NCI-H1436 (cell line): ENCODE measurements around the gene VPS16.

Source experiments
- DNase-seq: peaks from one replicate; lab custom pipeline; 2025; lab: John Stamatoyannopoulos, UW

VPS16 gene

DNA sequence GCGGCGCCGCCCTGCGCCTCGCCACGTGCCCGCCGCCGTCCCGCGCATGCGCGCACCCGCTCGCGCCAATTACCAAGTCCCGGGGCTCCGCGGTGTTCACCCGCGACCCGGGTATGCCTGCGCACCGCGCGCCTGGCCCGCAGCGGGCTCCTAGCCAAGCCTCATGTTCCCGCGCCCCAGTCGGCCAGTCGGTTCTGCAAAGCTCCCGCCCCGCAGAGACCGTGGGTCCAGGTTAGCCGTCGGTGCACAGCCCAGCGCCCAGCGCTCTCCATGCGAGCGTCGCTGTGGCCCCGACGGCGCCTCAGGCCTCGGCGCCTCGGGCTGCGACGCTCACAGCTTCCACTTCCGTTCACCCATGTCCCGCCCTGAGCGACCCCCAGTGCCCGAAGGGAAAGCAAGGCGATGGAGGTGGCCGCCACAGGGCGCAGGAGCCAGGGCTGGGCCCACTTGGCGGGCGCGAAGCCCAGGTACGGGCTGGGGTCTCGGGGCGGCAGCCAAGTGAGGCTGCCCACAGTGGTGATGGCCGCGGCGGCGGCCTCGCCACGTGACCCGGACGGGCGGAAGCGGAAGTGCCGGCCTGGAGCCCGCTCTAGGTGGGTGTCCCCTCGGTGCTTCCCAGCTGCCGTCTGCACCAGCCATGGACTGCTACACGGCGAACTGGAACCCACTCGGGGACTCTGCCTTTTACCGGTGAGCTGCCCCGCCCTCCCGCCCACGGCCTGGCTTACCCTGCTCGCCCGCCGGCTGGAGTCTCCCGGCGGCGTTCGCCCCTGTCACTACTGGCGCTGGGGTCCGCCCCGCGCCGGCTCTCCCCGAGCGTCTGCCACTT is at the start of gene VPS16, which contains the start of gene PCED1A:
VPS16 (plus strand) TSS at position 608 of the 829 bp plus-strand sequence; CDS start at position 638, 30 bp downstream.
PCED1A (minus strand) TSS at position 518 of the 829 bp plus-strand sequence. CDS start 743 bp downstream, outside the sequence.
- DNase-seq, result peak; percentile 75

DNA sequence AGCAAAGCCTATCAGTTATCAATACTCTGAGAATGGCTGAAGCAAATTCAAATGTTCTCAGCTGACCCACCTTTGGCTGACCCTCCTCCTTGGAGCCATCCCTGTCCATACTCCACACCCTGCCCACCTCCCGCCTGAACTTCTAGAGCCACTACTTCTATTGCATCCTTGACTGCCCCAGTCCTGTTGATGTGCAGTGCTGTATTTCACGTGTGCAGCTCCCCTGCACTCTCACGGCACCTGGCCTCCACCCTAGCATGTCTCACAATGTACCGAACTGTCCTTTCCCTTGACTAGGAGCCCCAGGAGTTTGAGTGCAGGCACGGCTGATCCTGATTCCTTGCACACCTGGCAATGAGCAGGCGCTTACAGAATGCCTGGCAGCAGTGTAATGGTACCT is 47.1 kb upstream of the VPS16 start:
- no peak for DNase-seq

DNA sequence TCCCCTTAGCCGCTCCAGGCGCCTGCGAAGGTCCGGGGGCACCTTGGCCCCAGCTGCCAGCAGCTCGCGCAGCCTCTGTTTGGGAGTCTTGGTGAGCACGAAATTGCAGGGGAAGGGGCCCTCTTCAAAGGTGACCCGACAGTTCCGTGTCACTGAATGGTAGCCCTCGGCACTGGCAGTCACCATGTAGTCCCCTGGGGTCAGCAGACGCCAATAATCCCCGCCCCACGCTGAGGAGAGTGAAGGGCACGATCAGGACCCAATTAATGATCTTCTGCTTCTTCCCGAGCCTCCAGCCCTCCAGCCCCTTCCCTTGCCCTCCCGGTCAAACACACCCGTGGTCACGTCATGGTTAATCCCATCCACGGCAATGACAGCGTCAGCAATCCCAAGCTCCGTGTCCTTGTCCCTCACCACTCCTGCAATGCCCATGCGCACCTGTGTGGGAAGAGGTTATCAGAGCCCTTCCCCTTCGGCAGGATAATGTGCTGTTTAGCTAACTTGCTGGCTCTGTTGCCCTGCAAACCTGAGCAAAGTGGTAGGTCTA is 46.3 kb upstream of the VPS16 start:
- DNase-seq, result no peak

DNA sequence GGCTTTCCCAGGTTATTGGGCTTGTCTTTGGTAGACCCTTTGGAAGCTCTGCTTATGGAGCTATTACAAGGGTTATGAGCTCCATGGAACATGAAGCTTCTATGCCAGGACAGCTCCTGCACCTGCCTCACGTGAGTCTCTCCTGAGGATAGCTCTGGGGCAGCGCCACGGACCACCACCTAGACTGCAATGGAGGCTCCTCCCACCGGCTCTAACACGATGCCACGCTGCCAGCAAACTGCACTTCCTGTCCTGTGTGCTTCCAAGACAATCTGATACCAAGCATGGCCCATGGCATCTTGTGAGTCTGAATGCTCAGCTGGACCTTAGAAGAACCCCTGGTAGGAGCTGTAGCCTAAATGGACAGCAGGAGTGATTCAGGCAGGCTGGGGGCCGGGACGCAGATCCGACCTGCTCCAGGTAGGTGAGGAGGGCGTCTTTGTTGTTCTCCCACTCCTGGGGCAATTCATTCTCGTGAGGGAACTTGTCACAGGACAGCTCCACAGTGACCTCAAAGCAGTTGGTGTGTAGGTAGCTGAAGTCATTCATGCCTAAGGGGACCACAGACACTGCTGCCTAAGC is 45.6 kb upstream of the VPS16 start:
- DNase-seq, result no peak

DNA sequence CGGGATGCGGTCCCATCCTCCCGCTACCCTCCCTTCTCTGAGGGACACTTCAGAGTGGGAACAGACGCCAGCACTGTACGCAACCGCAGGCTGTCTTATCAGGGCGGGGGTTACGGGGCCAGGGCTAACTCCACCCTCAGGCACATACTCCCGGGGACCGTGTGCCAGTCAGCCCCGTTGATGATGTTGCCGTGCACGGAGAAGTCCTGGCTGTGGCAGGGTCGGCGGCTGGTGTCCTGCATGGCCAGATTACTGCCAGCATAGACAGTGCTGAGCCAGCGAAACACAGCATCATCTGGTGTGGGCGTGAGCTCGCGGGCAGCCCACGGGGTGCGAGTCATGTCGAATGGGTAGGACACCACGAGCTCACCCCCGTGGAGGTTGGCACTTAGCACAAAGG is 45.1 kb upstream of the VPS16 start:
- no peak for DNase-seq

DNA sequence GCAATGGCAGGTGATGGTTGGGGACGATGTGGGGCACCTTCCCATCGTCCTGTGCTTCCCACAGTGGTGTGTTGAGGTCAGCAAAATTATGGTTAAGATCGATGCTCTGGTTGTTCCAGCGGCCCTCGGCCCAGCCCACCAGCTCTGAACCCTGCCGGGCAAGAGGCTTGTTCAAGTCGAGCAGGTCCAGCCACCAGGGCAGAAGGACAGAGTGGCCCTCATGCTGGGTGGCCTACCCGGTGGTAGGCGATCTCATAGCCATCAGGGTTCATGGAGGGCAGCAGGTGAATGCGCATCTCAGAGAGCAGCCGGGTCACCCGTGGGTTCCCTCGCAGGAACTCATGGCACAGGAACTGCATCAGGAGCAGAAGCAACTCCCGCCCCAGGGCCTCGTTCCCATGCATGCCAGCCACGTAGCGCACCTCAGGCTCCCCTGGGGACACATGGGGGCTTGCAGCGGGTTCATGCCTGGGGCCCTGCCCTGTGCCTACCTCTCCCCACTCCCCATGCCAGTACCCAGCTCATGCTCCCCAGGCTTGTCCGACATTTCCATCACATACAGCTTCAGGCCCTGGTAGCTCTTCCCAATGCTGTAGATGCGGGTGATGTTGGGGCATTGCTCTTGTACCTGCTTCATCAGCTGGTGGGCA is 44.4 kb upstream of the VPS16 start:
- DNase-seq, result no peak

DNA sequence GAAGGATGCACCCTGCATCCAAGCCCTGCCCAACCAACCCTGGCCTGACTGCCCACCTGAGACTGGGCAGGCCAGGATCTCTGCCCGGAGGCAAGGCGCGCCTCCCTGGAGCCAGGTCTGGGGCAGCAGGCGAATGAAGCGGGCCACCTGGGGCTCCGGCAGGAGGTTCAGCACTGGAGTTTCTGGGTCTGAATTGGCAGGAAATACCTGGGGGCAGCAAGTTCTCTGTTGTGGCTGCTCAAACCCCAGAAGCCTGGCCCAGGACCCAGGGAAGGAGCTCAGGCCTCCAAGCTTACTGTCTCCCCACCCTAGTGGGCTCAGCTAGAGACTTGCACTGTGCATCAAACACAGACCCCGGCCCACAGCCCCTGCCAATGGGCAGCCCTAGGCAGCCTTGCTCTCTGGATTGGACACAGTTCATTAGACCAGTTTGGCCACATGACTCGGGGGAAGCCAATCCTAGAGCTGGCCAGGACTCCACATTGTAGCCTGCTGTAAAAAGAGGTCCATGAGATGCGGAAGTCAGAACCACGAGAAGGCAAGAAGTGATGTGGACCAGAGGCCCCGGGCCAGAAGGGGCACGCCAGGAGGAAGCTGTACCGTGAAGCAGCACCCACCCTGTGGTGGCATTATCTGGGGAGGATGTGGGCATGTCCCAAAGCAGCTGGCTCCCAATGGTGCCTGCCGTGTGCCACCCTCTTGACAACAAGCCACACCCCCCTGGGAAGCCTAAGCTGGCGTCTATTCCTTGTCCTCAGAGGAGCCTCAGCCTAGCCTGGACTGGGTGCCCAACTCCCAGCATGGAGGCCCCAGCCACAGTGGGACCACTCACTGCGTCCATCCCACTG is 43.2 kb upstream of the VPS16 start:
- DNase-seq, result no peak

DNA sequence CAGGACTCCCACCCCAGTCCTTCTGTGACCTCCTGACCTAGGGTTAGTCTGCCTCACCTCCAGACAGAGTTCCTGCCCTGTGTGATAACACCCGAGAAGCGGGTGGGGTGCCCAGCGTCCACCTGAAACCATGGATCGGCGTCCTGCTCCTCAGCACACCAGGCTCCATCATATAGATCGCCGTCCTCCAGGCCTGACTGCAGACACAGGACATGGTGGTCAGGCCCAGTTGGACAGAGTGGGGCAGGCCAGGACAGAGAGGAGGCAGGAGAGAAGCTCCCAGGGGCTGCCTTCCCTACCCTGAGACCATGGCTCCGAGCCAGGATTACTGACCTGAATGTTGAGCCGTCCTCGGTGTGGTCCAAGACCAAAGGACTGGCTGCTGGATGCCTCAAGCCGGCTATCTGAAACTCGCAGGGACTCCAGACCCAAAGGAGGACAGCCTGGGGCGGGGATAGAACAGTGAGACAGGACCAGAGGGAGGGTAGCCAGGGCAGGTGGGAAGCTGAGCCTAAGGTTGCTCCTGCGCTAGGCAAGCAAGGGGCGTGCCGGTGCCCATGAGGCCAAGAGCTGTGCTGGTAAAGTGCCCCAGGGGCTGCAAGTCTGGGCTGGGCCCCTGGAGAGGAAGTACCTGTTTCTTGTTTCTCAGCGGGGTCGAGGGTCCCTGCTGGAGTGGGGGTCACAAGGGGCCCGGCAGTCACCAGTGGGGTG is 42.3 kb upstream of the VPS16 start:
- no peak for DNase-seq

DNA sequence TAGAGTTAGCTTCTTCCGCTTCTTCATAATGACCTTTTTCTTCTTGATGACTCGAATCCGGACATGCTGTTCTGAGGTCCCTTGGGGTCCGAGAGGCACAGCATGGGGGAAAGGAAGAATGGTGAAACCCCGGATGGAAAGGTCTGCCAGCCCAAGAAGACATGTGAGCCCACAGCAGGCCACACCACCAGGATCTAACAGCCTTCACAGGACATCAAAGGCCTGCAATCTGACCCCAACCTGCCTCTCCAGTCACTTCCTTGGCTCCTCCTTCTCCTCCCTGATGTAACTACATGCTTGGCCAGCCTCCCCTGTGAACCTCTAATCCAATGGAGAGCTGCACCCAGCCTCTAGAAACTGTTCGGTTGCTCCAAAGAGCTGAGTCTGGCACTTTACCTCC is 41.7 kb upstream of the VPS16 start:
- DNase-seq, result no peak

DNA sequence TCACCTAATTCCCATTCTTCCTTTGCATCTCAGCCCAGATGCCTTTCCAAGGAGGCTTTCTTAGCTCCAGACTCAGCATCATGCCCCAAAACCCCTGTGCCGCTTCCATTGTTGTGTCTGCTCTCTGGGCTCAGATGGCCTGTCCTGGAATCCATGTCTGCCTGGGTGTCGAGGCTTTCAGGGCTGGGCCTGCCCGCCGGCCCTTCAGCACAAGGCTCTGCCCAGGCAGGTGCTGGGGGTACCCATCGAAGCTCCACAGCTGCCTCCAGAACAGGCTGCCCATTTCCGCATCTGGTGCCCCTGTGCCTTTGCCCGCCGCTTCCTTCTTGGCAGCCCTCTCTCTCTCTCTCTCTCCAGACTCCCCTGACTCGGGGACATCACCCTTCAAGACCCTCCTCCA is 41.3 kb upstream of the VPS16 start:
- DNase-seq, result no peak

DNA sequence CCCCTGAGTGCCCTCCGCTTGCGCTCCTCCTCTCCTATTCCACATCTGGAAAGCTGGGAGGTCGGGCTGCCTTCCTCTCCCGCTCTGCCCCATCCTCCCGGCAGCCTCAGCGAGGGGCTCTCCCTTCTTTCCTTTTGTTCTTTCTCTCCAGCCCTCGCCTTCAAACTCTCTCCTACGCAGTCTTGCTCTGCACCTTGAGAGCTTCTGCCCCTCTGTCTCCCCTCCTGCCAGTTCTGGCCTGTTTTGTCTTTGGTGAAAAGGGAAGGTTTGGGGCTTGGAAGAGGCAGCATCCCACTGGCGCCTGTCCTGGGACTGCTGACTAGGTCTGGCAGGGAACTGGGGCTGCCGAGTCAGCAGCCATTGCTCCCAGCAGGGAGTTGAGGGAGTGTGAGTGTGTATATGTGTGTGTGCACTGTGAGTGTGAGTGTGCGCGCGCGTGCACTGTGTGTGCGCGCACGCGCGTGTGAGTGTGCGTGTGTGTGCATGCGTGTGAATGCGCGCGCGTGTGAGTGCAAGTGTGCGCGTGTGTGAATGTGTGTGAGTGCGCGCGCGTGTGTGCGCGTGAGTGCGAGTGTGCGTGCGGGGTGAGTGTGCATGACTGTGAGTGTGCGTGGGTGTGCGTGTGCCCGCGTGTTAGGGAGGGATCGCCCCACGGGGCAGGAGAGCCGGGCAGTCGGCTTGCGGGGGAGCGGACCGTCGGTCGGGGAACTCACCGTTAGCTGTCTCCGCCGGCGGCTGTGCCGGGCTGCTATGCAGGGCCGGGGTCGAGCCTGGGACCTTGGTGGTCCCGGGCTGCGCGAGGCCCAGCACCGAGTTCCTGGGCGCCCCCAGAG is 40.6 kb upstream of the VPS16 start:
- DNase-seq, result no peak

DNA sequence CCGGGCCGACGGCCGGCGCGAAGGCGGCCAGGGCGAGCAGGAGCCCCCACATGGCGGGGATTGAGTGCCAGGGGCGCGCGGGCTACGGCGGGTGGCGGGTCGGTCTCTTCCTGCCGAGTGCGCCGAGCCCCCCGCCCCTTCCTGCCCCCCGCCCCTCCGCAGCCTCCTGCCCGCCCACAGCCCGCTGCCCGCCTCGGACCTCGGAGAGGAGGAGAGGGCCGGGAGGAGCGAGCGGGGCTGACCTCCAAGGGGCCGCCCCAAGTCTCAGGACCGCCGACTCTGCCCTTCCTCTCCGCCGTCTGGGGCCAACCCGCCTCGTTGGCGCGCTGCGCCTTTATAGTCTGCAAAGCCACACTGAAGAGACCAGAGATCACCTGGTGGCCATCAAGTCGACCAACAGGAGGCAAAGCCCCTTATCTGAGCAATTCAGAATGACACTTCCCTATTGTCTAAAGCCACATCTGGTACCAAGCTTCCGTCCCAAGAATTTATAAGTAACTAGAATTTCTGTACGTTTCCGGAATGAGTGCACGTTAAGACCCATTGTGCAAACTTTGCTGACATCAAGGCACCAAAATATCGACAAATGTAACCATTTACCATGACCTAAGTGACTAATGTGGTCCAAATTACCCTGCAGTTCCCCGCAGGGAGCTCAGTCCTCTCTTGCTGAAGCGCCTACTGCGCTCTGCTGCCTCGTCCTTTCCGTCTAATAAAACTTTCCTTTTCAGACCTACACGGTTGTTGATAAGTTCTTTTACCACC is 39.8 kb upstream of the VPS16 start, which contains the start of gene CPXM1:
CPXM1 (minus strand) TSS at position 107 of the 765 bp plus-strand sequence; CDS start at position 52, 55 bp downstream.
- DNase-seq, result no peak

DNA sequence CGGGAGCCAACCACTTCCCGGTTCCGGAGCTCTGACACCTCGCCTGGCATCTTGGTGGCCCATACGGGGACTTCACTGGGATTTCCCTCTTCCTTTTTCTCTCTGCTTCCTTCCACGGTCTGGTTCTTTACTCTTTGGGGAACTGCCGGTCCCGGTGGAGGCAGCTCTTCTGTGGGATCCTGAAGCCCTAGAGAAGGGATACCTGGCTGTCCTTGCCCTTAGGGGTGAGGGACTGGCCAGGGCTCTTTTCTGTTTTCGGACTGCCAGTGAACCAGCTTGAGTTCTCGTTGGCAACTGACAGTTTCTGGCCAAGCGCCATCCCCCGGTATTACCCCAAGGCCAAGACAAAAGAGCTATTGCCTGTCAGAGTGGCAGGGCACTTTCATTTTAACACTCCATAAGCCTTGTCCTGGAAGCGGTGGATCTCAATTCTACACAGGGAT is 39.2 kb upstream of the VPS16 start:
- DNase-seq, result no peak

DNA sequence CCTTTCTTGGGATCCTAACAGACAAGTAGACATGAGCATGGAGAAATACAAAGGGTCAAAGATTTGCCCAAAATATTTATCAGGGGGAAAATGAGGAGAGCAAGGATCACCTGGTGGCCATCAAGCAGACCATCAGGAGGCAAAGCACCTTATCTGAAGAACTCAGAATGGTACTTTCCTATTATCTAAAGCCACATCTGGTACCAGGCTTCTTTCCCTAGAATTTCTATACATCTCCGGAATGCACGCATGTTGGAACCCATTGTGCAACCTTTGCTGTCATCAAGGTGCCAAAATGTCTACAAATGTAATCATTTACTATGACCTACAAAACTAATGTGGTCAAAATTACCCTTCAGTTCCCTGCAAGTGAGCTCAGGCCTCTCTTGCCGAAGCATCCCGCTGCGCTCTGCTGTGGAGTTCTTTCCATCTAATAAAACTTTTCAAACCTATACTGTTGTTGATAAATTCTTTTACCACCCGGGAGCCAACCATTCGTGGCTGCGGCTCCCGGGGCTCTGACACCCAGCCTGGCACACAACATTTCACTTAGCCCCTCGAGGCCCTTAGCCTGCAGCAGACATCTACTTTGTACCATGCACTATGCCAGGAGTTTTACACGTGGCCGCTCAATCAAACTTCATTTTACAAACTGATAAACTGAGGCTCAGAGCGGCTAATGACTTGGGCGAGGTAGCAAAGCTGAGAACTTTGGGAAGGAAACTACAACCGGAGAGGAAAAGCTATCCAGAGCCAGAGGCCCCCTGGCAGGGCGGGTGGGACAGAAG is 36.3 kb upstream of the VPS16 start:
- DNase-seq, result no peak

DNA sequence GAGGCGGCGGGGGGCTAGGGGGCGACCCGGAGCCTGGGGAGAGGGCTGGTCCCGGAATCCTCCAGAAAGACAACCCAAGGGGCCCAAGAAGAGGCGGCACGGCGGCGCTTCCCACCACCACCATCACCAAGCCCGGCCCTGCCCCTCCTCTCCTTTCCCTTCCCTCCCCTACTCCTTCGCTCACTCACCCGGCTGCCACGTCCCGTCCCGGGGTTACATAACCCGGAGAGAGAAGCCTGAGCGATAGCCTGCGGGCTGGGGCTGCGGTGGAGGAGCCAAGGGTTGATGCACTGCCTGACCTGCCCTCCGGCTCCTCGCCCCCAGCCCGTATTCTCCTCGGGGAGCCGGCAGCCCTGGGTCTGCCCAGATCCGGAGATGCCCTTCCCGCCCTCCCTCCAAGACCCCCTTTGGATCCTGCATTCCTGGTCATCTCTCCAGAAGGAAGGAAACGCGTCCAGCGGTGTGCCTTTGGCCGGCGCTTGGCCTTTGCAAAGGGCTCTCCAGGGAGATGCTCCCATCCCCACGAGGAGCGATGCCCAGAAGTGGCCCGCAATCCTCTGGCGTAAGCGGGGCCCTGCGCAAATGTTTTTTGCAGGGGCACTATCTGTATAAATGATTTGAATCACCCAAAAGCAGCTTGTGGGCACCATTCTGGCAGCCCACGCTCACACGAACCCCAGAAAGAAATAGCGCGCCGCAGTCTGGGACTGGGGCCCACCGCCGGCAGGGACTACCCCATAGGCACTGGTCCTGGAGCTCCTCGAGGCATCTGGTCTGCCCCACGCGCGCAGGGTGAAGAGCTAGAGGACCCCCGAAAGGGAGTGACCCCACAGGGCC is 35.5 kb upstream of the VPS16 start:
- DNase-seq, result no peak

DNA sequence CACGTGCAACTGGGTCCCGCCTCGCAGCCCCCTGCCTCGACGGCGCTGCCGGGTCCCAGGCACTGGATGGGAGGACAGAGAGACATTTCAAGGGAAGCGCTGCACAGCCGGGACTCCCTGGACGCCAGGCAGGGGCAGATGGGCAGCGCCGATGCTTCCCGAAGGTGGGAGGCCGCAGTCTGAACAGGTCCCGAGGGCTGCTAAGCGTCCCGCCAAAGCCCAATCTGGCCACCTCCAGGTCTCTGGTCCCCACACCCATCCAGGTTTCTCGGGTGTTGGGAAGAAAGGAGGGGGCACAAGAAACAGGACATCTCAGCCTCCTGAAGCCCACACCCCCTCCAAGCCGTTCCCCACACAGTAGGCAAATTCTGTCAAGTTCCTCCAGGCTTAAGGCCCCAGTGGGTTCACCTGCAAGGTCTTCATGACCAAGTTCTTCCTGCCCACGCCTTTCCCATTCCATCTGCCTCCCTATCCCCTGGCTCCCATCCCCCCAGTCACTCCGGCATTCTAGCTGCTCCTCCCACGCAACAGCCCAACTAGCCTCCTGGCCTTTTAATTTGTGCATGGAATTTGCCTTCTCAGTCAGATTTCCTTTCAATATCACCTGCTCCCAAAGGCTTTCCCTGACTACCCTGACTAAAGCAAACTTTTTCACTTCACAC is 34.7 kb upstream of the VPS16 start:
- DNase-seq, result no peak

DNA sequence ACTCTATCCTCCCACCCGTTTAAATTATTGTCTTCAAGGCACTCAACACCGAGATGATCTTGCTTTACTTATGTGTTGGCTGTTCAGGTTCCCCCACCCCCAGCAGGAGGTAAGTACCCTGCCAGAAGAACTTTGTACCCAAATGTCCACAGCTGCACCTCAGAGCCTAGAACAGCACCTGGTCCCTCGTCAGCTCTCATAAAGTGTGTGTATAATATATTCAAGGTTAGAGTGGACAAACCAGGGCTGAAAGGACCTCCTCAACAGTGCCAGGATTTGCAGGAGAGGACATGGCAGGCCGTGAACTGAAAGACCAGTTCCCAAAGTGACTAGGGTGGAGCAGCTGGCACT is 34.2 kb upstream of the VPS16 start:
- no peak for DNase-seq
